Activated naive CD8-positive, alpha-beta T cell treated with anti-CD3 and anti-CD28 coated beads, Interleukin-2, amount 50 U/mL, for 16 hours (primary cell): ENCODE measurements around the gene ERVFRD-1.
"Not testable (repeated sequence)": the region's sequence is repeated elsewhere in the genome, so short reads cannot be mapped to it uniquely, and the experiment has no call there.

Source experiments
- DNase-seq: peaks from one replicate; pipeline ENCODE4 v3.0.0-alpha.2; 2020; ENCODE audit warnings: low read depth, low spot score

Gene ERVFRD-1

DNA sequence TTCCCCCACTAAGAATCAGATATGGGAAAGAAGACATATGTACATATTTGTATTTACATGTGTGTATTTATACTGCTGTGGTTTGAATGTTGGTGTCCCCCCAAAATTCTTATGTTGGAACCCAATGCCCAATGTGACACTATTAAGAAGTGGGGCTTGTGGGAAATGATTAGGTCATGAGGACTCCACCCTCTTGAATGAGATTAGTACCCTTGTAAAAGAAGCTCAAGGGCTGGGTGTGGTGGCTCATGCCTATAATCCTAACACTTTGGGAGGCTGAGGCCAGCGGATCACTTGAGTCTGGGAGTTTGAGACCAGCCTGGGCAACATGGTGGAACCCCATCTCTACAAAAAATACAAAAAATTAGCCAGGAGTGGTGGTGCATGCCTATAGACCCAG, 21.8 kb downstream of the ERVFRD-1 start:
- no peak for DNase-seq

DNA sequence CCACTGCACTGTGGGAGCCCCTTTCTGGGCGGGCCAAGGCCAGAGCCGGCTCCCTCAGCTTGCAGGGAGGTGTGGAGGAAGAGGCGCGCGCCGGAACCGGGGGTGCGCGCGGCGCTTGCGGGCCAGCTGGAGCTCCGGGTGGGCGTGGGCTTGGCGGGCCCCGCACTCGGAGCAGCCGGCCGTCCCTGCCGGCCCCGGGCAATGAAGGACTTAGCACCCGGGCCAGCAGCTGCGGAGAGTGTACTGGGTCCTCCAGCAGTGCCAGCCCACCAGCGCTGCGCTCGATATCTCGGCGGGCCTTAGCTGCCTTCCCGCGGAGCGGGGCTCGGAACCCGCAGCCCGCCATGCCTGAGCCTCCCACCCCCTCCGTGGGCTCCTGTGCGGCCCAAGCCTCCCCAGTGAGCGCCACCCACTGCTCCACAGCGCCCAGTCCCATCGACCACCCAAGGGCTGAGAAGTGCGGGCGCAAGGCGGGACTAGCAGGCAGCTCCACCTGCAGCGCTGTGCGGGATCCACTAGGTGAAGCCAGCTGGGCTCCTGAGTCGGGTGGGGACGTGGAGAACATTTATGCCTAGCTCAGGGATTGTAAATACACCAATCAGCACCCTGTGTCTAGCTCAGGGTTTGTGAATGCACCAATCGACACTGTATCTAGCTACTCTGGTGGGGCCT, 24.2 kb downstream of the ERVFRD-1 start:
- not testable (repeated sequence) for DNase-seq

DNA sequence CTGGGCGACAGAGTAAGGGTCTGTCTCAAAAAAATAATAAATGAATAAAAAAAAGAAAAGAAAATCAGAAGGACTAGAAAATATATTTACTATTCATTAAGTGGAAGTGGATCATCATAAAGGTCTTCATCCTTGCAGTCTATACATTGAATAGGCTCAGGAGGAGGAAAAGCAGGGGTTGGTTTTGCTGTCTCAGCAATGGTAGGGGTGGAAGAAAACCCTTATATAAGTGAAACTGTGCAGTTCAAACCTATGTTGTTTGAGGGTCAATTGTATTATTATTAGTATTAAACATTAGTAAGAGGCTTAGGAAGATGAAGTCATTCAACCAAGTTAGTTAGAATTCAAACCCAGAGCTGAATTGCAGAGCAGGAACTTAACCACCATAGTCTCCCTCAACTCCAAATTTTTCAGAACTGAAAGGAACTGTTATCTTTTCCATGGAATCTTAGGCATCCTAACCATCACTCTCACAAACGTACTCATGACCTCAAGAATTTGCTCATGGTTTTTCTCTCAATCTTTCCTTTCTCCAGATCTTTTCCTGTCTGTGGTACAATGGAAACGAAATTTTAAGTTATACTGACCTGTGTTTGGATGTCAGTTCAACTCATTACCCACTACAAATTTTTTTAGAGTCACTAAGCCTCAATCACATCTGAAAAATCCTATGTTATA, 25.6 kb downstream of the ERVFRD-1 start:
- DNase-seq, result no peak

DNA sequence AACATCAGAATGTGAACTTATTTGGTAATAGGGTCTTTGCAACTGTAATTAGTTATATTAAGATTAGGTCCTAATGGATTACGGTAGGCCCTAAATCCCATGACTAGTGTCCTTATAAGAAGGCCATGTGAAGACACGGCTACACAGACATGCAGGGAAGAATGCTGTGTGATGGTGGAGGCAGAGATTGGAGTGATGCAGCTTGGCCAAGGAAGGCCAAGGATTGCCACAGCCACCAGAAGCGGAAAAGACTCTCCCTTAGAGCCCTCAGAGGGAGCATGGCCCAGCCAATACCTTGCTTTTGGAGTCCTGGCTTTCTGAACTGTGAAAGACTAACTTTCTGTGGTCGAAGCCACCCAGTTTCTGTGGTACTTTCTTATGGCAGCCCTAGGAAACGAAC, 27.6 kb downstream of the ERVFRD-1 start:
- DNase-seq, result no peak

DNA sequence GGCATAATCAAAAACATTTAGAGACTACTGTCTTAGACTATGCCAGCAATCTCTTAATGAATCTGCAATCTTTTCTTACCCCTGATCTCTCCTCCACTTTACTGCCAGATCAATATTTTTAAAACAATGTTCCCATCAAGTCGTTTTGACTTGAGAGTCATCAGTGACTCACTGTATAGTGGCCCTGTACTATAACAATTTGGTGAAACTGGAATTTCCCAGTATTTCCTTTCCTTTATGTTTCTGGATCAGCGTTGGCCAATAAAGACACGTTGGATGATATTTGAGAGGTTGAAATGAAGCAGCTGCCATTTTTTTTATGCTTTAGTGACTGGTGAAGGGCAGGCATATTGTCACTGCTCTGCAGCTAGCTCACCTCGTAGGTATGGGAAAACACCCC, 28.0 kb downstream of the ERVFRD-1 start:
- no peak for DNase-seq

DNA sequence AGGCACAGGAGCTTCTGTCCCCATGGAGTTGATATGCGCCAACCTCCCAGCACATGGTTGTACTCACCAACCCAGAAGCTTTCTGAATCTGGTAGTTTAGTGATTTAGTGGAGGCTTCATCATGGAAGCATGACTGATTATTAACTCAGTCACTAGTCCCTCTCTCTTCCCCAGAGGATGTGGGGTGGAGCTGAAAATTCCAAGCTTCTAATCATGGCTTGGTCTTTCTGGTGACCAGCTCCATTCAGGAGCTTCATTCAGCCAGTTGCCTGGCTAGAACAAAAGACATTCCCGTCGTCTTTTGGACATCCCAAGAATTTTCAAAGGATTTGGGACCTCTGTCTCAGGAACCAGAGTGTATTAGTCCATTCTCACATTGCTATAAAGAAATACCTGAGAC, 31.2 kb downstream of the ERVFRD-1 start:
- no peak for DNase-seq

DNA sequence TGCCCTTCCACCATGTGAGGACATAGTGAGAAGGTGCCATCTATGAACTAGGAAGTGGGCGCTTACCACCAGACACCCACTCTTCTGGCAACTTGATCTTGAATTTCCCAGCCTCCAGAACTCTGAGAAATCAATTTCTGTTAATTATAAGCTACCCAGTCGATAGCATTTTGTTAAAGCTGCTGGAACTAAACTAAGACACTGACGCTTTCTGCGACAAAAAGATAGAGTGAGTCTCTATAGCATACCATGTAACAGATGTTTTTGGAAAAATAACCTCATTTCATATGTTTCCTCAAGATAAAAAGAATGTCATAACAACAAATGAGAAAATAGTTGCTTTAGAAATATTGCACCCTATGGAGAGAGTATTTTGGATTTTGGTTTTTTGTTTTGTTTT, 33.3 kb downstream of the ERVFRD-1 start:
- no peak for DNase-seq

DNA sequence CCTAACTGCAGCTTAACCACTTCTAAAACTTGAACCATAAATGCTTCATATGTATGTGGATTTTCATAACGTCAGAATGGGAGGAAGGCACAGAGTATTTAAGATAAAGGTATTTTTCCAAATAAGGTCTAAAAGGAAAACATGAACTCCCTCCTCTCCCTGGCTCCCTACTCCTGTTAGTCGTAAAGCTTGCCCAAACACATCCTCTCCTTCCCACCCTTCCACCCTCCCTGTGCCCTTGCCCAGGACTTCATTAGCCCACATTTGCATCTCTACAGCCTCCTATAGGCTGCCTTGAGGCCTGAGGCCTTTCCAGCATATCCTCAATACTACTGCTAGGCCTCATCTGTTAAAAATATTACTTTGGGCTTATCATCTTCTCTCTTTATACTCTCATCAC, 35.0 kb downstream of the ERVFRD-1 start:
- DNase-seq, result no peak

DNA sequence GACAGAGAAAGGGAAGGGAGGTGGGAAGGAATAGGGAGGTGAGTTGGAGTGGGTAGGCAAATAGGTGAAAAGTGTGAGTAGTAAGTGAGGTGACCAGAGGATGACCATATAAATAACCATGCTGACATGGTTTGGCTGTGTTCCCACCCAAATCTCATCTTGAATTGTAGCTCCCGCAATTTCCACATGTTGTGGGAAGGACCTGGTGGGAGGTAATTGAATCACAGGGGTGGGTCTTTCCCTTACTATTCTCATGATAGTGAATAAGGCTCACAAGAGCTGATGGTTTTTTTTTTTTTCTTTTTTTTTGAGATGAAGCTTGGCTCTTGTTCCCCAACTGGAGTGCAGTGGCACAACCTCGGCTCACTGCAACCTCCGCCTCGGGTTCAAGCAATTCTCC, 39.4 kb downstream of the ERVFRD-1 start:
- DNase-seq, result no peak

DNA sequence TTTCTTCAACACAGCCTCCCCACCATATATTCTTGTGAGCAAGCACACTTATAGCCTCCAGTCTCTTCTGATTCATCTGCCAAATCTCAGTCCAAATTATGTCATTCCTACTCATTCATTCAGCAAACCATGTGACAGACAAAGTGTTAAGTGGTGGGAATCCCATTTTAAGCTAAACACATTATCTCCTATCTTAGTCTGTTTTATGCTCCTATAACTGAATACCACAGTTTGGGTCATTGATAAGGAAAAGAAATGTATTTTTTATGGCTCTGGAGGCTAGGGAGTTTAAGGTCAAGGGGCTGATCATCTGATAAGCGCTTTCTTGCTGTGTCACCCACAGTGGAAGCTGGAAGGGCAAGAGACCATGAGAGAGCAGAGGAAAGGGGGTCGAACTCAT, 41.8 kb downstream of the ERVFRD-1 start:
- DNase-seq, result no peak

DNA sequence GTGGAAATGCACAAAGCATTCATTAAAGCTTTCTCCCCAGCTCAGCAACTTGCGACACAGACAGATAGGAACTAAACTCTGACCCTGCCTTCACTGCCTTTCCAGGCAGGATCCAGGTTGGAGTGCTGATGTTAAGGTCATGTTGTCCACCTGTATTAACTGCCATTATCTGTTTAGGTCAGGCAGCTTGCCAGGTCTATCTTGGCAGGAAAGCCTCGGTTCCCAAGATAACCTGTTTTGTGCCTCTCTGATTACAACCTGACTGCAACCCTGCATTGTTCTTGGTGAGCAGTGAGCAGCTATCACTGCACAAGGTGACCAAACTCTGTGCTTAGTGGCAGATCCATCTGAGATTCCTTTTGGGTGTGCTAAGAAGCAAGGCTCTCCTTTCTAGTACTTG, 44.2 kb downstream of the ERVFRD-1 start:
- no peak for DNase-seq

DNA sequence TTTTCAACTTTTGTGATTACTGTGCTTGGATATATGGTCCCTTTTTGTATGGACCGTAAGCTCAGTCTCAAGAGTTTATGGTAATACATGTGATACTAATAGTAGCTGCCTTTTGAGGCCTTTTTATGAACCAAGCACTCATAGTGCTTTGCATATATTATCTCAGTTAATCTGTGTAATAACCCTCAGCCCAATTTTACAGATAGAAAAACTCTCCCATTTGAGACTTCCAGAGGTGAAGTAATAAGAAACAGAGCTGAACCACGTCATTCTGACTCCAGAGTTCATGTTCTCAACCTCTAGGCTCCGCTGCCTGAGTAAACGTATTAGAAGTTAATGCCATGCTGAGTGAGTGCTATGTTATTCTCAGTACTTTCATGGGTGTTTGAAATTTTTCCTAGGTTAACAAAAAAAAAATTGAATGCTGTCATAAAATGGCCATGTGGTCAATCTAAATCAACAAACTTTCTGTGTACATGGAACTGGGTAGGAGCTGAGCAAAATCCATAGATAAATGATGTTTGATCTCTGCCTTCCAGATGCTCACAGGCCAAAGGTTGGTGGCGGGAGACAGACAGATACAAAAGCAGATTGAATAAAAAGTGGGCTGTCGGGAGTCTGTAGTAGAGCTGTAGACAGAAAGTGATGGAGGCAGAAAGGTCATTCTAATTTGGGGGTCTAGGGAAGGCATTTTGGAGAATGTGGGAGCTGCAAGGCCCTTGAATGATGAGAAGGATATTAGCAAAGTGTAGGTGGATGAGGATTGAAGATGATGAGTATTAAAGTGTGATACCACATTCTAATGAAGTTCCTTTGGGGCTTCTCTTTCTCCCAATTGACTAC, 44.8 kb downstream of the ERVFRD-1 start:
- no peak for DNase-seq

DNA sequence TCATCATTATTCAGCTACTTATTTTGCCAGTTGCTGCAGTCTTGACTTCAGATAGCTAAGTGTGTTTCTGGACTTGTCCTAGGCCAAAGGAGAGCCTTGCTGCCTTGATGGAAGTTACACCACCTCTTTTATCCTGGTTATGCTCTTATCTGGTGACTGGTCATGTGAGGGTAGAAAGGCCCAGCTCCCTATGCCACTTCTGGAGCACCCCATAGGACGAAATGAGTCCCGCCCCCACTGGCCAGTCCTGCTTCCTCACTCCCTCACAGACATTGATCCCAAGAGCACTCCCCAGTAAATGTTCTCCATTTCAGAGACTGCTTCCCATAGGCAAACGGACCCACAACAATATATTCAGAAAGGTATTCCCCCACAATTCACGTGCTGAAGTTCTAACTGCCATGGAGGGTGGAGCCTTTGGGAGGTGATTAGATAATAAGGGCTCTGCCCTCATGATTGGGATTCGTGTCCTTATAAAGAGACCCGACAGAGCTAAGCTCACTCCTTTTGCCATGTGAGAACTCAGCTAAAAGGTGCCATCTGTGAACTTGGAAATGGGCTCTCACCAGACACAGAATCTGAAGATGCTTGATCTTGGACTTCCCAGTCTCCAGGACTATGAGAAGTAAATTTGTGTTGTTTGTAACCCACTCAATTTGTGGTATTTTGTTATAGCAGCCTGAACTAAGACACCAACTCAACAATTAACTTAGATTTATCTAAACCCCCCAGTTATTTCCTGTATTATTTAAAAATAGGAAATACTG, 45.9 kb downstream of the ERVFRD-1 start:
- DNase-seq, result no peak

DNA sequence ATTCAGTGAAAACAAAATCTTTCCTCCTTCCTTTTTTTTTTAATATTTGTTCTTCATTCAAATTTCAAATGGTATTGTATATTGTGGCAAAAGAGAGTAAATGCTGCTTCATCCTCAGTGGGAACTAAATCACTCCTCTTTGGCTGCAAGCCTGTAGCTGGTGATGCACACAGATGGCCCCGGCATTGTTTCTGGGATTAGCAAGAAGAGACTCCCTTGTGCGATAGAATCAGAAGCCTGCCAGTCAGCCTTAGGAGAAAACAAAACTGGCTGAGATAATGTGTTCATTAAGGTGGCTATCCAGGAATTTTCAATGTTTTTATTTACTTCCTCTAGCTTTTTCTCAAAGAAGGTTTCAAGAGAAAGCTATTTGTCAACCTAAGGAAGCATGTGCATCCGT, 46.7 kb downstream of the ERVFRD-1 start:
- DNase-seq, result no peak

DNA sequence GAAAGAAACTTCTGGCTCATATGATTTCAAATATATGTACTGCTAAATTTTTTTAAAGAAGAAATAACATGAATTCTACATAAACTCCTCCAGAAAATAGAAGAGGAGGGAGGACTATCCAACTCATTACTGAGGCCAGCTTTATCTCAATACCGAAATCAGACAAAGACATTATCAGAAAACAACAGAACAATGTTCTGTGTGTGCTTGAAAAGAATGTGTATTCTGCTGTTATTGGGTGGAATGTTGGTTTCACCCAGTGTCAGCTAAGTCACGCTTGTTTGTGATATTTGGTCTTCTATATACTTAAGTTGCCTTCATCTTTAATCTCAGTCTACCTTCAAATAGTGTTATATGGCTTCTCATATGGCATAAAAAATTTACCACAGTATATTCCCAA, 48.8 kb downstream of the ERVFRD-1 start:
- no peak for DNase-seq

DNA sequence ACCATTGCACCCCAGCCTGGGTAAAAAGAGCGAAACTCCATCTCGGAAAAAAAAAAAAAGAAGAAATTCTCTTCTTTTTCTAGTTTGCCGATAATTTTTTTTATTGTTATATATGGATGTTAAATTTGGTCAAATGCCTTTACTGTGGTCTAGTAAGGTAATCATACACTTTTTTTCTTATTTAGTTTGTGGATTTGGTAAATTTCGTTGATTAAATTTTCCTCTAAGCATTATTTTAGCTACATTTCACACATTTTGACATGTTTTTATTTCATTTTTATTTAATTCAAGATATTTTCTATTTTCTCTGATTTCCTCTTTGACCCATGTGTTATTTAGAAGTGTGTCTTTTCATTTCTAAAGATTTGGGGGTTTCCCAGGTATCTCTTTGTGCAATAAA, 49.4 kb downstream of the ERVFRD-1 start:
- DNase-seq, result no peak

DNA sequence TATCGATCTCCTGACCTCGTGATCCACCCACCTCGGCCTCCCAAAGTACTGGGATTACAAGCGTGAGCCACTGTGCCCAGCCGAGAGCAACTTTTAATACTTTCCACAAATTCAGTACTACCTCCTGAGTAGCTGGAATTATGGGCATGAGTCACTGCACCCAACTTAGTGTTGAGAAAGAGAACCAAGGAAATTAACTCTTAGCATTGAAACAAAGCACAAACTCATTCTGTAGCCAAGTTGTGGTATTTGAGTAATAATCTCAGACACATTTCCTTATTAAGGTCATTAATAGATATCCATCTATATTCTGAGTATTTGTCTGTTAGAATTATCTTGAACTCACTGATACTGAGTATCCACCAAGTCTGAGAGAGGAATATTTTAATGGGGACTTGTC, 53.1 kb downstream of the ERVFRD-1 start:
- DNase-seq, result no peak

DNA sequence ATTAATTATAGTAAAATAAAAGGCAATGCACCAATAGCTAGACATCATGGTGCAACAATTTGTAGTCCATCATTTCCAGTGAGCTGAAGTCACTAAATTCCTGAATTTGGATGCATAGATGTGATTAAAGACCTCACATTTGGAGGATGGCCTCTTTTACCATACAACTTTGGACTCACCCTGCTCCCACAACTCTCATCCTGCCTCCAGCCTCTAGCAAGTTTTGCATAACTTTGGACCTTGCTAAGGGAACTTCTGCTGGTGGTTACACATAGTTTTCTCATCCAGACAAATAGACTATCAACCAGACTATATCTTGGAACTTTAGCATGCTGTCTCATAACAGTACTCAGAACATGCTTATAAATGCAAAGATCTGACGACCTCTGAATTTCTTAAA, 54.7 kb downstream of the ERVFRD-1 start:
- DNase-seq, result no peak

DNA sequence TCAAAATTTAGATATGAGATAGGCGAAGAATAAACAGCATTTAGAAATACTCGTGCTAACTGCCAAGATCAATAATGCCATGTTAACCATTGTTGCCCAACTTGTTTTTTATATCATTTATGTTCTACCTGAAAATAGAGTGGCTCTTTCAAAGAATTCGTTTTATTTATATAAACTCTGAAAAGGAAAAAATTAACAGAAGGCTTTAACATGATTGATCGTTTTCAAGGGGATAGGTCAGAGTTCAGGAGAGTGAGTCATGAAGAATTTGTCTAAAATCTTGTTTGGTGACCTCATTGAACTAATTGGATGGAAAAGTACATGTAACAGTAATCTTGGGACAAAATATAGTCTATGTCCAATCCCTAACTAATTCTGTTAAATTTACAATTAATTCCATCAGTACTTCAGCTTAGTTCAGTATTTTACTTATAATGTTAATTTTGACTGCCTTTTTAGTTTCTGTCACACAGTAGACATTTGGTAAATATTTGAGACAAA, 56.3 kb downstream of the ERVFRD-1 start:
- no peak for DNase-seq

DNA sequence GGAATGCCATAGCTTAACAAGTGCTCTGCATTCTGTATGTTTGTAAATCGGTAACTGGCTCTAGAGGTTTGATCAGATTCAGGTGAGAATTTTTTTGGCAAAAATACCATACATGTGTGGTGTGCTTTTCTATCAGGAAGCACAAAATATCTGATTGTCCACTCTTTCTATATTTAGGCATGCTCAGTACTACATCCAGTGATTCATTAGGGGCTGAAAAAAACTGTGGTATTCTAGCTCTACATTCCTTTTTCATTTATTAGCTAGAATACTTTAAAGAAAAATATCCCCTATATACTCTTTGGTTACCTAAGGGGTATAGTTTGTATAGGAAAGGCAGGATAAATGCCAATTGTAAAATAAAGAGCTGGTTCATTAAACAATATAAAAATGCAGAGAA, 56.8 kb downstream of the ERVFRD-1 start:
- DNase-seq, result no peak

DNA sequence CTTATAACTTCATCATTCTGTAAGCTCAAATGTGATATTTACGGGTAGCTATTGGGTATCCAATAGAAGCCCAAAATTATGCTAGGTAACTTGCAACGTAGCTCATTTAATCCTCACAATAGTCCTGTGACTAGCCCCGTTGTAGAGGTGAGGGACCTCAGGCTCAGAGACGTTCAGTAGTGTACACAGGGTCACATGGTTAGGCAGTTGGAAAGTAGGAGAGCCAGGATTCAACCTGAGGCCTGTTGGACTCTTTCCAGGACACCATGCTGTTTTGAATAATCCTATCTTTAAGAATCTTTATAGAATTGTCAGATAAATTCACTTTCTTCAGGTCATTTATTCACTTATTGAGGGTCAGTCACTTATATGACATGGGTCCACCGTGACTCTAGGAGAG, 58.2 kb downstream of the ERVFRD-1 start:
- DNase-seq, result no peak
